DND-41 (cell line): ENCODE results near the gene SLC6A1.
"Not testable (repeated sequence)": the region's sequence is repeated elsewhere in the genome, so short reads cannot be mapped to it uniquely, and the experiment has no call there.

Source experiments
- ATAC-seq: fragments of 200-7000 bp; cut with Tn5 transposase; 3 replicates; pipeline ENCODE4 v1.9.1; 2021; ENCODE audit warnings: low read depth; ENCODE audit not compliant: insufficient read depth
- DNase-seq: peaks from one replicate; pipeline ENCODE4 v3.0.0-alpha.2; 2020
- H2AFZ ChIP-seq: 2 replicates; pipeline ENCODE4 v1.6.0; 2012; ENCODE audit warnings: low read depth, low read length
- H3K27ac ChIP-seq: 2 replicates; pipeline ENCODE4 v1.5.1; 2012; ENCODE audit warnings: low read length, inconsistent platforms
- H3K27me3 ChIP-seq: fragments of 200-600 bp; sonication (generic); 2 replicates; pipeline ENCODE4 v1.6.0; 2012; ENCODE audit warnings: low read length, mild to moderate bottlenecking, inconsistent platforms; ENCODE audit not compliant: insufficient read depth, poor library complexity
- H3K36me3 ChIP-seq: 2 replicates; pipeline ENCODE4 v1.5.1; 2012; ENCODE audit warnings: low read length, inconsistent platforms; ENCODE audit not compliant: insufficient read depth
- H3K4me1 ChIP-seq: 2 replicates; pipeline ENCODE4 v1.5.1; 2012; ENCODE audit warnings: mild to moderate bottlenecking, low read length; ENCODE audit not compliant: insufficient read depth
- H3K4me2 ChIP-seq: 2 replicates; pipeline ENCODE4 v1.6.0; 2012; ENCODE audit warnings: mild to moderate bottlenecking, moderate library complexity, low read length, inconsistent platforms; ENCODE audit not compliant: insufficient read depth
- H3K4me3 ChIP-seq, 2 experiments: fragments of 200-600 bp in 1 of 2; shearing (Covaris generic) in 1 of 2; 2 replicates each; pipeline ENCODE4 v1.5.1; 2012 to 2016; ENCODE audit warnings: inconsistent platforms in 2 of 2, low read length in 2 of 2, mild to moderate bottlenecking in 2 of 2, low read depth in 1 of 2, moderate library complexity in 1 of 2
- H3K79me2 ChIP-seq: 2 replicates; pipeline ENCODE4 v1.6.0; 2012; ENCODE audit warnings: low read length, inconsistent platforms; ENCODE audit not compliant: insufficient read depth
- H3K9ac ChIP-seq: 2 replicates; pipeline ENCODE4 v1.6.0; 2012; ENCODE audit warnings: low read depth, mild to moderate bottlenecking, inconsistent platforms, low read length, moderate library complexity
- H3K9me3 ChIP-seq: 2 replicates; pipeline ENCODE4 v1.5.1; 2012; ENCODE audit warnings: low read length, moderate library complexity, mild to moderate bottlenecking, inconsistent platforms; ENCODE audit not compliant: insufficient read depth, severe bottlenecking
- H4K20me1 ChIP-seq: 2 replicates; pipeline ENCODE4 v1.6.0; 2012; ENCODE audit warnings: low read length; ENCODE audit not compliant: insufficient read depth
- CTCF ChIP-seq: IDR thresholded peaks from 2 replicates; pipeline ENCODE4 v1.5.1; 2012; ENCODE audit warnings: borderline replicate concordance, low read length, moderate library complexity, mild to moderate bottlenecking; ENCODE audit not compliant: poor library complexity, severe bottlenecking; ENCODE audit errors: extremely low read depth
- EZH2 ChIP-seq: IDR thresholded peaks from 3 replicates; pipeline ENCODE4 v1.6.1; 2012; ENCODE audit warnings: borderline replicate concordance, low read depth, mild to moderate bottlenecking, moderate library complexity, low read length, inconsistent platforms; ENCODE audit not compliant: severe bottlenecking

The SLC6A1 gene

GRCh38 chr3:11074451-11074850 is 81.9 kb downstream of the SLC6A1 start:
- Histone ChIP-seq H3K4me2 (no peak overlapping the region), H3K4me3 (no peak overlapping the region), H4K20me1 (no peaks in the 10 kb centered on the region), H3K9me3 (no peaks in the 10 kb centered on the region), H3K36me3 (no peaks in the 10 kb centered on the region), H3K79me2 (no peaks in the 10 kb centered on the region), H3K27ac (no peak overlapping the region), H3K9ac (no peak overlapping the region), H2AFZ (no peak overlapping the region), H3K4me1 (no peaks in the 10 kb centered on the region), H3K27me3 (no peaks in the 10 kb centered on the region)
- TF ChIP-seq CTCF (no peak), EZH2 (no peak)
- ATAC-seq (no peak), DNase-seq (no peak)

GRCh38 chr3:11075122-11075521 is 82.6 kb downstream of the SLC6A1 start:
- H3K4me2 ChIP-seq, H3K4me1 ChIP-seq, H4K20me1 ChIP-seq, H3K4me3 ChIP-seq, H3K79me2 ChIP-seq, H3K9me3 ChIP-seq, H3K27me3 ChIP-seq, H3K27ac ChIP-seq, H3K36me3 ChIP-seq, ATAC-seq, DNase-seq, H3K9ac ChIP-seq, H2AFZ ChIP-seq: not testable (repeated sequence)

- Histone ChIP-seq H3K4me3 (no peak overlapping the region), H3K36me3 (no peaks in the 10 kb centered on the region), H3K4me2 (no peak overlapping the region), H3K27me3 (no peaks in the 10 kb centered on the region), H3K4me1 (no peaks in the 10 kb centered on the region), H3K79me2 (no peaks in the 10 kb centered on the region), H3K9ac (no peak overlapping the region), H2AFZ (no peak overlapping the region), H4K20me1 (no peaks in the 10 kb centered on the region), H3K9me3 (no peaks in the 10 kb centered on the region), H3K27ac (no peak overlapping the region)
- TF ChIP-seq EZH2: no peak
- TF ChIP-seq CTCF: no peak
- no peak for ATAC-seq
- no peak for DNase-seq
Measured at GRCh38 chr3:11076711-11077110, 84.2 kb downstream of the SLC6A1 start.

GRCh38 chr3:11077466-11077865 is 84.9 kb downstream of the SLC6A1 start:
- Histone ChIP-seq H3K9me3 (no peaks in the 10 kb centered on the region), H3K27ac (no peak overlapping the region), H3K36me3 (no peaks in the 10 kb centered on the region), H3K4me1 (no peaks in the 10 kb centered on the region), H3K79me2 (no peaks in the 10 kb centered on the region), H3K27me3 (peaks cover 3% of the 10 kb centered on the region), H2AFZ (no peak overlapping the region), H4K20me1 (no peaks in the 10 kb centered on the region), H3K9ac (no peak overlapping the region), H3K4me3 (no peak overlapping the region), H3K4me2 (no peak overlapping the region)
- ATAC-seq (no peak), DNase-seq (no peak)
- TF ChIP-seq EZH2 (no peak), CTCF (no peak)
